Stromal cell of bone marrow (primary cell): Measurements from ENCODE around the gene PUS10.
"Not testable (repeated sequence)": the region's sequence is repeated elsewhere in the genome, so short reads cannot be mapped to it uniquely, and the experiment has no call there.

ENCODE experiments used
- DNase-seq: peaks from one replicate; pipeline ENCODE4 v3.0.0-alpha.2; 2012; ENCODE audit warnings: low read depth

The PUS10 gene

DNA sequence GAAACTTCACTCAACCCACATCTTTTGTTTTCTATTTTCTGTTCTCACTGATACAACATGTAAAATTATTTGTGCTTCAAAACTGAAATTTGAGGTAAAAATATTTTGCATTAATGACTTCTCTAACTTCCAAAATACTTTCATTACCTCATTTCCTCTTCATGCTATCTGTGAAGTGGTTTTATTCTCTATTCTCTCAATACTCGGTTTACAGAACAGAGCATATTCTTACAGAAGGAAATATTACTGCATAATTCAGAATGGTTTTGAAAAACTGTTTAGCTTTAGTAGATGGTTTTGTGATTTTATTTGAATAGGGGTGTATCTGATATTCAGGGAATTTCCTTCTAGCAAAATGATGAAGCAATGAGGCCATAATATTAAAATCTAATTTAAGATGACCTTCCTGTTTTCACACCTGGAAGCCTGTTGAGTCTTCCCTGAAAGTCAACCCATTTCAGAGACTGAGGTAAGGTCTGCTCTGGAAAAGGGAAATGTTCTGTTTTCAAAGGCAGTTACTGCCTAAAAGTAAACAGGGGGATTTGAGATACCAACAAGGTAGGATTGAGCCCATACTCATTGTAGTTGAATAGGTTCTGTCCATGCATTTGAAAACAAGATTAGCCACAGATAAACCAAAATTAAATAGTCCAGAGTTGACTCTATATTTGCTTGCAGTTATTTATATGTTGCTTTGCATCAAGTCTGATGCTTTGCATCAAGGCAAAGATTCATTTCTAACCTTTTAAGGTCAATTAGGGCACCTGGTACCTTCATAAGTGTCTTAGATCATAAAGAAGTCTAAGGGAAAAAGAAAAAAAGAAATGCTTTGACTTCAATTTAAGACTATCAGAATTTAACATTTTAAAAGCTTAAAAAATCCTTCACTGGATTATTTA, 51.3 kb downstream of the PUS10 start:
- no peak for DNase-seq

DNA sequence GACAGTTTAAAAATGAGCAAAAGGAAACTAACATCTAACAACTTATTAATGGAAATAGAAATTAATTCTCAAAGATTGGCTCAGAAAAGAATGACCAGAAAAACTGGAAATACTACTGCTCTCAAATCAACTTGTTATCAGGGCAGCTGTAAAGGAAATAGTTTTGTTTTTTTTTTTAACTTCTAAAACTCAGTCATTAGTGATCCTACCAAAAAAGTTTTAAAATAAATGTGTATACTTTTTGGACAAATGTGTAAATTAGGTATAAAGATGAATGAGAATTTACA, 52.6 kb downstream of the PUS10 start:
- no peak for DNase-seq

DNA sequence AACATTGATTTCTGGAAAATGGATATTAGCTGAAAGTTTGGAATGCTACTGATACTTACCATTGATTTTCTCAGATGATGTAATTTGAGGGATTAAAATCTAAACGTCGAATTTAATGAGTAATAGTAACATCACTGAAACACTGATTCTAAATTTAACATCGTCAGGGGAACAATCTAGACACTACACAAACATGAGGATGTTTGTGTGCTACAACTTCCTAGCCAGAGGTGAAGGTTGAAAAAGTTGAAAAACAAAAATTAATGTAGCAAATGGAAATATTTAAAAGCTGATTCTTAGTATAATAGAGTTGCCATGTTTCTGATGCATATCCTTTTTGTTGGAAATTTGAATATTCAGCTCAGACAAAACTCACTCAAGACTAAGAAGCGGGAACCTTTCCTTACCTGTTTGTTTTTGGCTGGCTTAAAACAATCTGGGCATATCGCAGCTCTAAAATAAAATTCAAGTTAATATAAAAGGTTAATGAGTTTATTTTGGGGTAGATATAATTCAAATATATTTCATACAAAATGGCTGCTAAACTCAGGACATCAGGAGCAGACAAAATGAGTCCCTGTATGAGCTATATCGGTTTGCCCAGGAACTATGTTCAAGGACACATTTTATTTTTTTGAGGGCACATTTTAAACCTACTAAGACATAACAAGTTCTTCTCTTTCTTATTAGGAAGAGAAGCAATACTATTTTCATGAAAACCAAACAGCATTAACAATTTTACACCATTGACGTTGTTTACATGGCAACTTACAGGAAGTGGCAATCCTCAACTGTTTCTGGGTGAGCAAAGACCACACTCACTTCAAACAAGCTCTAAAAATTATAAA, 53.2 kb downstream of the PUS10 start:
- no peak for DNase-seq

DNA sequence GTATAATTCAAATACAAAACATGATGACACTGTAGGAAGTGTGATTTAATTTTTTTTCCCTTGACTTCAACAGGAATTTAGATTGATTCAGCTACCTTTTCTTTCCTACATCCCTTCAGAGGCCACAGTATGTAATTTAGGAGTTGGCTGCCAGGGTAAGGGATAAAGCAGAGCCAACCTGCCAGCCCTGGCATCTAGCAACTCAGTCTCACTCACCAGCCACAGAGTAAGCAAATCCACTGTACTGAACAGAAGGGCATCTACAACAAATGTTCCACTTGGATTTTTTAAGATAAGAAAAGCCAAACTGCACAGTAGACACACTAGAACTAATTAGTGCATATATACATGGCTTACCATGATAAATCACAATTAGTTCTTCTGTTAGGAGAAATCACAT, 54.9 kb downstream of the PUS10 start:
- DNase-seq: no peak

DNA sequence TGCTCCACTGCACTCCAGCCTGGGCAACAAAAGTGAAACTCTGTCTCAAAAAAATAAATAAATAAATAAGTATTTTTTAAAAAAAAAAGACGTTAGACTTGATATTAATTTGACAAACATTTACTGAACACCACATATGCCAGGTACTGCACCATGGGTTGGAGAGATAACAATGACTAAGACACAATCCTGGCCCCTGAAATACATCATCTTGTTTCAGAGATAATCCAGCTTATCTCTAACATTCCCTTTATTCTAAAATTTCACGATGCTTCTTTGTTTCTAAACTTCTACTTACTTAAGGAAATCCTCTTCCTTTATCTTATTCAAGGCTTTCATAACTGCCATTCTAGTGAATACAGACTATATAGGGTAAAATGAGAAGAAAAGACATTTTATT, 55.5 kb downstream of the PUS10 start:
- DNase-seq: no peak

DNA sequence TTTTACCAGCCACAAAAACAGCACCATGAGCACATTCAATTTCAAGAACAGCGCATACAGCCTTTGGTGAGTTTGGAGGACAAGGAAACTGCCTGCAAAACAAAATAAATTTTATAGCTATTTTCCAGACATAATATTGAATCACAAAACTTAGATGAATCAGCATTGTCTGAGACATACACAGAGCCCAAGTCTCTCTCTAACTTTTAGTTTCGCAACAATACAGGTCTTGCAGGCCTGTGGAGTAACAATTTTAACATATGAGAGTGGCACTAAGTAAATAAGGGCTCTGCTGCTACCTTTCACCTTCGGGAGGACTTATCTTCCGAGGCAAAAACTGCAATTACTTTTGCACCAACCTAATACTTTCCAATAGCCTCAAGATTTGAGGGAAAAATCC, 56.6 kb downstream of the PUS10 start:
- peak; percentile 52 for DNase-seq

DNA sequence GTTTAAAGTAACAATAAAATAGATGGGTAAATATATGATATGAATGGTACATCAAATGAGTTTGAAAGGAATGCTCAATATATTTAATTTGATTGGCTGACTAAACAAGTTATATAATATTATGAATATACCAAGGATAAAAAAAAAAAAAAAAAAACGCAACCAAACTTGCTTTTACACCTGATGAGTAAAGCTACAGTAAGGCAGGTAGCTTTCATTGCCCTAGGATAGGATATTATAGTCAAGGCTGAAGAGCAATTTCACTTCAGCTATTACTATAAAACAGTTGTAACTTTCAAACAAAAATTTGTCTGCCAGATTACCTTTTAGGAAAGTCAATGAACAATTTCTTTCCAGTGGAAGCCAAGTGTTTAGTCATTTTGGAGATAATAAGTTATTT, 57.3 kb downstream of the PUS10 start:
- no peak for DNase-seq

DNA sequence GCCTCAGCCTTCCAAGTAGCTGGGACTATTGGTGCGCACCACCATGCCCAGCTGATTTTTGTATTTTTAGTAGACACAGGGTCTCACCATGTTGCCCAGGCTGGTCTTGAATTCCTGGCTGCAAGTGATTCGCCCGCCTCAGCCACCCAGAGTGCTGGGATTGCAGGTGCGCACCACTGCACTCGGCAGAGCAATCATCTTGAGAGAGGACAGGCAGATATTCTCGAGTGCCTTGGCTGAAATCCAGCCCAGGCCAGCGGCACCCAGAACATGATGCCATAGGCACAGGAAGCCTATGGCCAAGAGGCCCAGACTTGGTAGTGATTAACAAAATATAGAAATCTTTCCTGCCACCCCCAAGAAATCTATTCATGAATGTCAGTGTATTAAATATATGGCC, 58.6 kb downstream of the PUS10 start:
- no peak for DNase-seq

DNA sequence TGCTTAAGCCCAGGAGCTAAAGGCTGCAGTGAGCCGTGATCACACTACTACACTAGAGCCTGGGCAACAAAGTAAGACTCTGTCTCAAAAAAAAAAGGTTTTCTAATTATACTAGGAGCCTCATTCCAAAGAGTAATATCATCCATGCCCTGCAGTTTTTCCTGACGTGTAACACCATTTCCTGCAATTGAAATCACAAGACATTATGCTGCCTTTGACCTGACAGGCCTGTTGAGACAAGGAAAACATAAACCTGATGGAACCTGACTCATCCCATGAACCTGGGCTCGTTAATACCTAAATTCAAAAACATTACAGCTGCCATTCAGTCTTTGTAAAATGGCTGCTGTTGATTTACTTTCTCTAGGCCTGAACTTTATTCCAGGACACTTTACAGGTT, 59.3 kb downstream of the PUS10 start:
- DNase-seq: peak; percentile 15

DNA sequence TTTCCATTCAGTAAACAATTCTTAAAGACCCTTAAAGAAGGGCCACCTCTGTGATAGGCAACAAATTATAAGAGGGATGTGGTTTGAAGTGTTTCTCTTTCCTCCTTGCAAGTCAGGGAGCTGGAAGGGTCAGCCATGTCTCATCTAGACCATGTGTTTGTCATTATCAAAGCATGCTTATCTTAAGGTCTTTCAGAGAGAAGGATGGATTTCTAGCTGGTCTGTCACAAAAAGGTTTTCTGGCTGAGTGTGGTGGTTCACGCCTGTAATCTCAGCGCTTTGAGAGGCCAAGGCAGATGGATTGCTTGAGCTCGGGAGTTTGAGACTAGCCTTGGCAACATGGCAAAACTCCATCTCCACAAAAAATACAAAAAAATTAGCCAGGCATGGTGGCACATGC, 59.7 kb downstream of the PUS10 start:
- peak; percentile 6 for DNase-seq

DNA sequence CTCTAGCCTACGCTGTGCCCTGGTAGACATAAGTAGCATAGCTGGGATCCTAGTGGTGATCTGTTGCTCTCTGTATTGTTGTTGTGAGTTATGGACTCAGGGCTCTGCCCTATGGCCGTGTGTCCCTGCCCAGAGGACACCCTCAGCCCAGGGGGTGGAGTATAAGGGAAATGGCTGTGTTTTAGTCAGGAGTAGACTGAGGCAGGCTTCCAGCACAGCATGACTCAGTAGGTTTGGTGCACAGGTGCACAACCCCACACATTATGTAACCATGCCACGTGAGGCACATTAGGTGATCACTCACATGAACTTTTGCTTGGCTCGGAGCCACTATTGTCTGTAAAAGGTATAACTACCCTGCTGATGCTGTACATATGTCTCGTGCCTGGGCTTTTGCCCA, 60.4 kb downstream of the PUS10 start:
- DNase-seq: no peak

DNA sequence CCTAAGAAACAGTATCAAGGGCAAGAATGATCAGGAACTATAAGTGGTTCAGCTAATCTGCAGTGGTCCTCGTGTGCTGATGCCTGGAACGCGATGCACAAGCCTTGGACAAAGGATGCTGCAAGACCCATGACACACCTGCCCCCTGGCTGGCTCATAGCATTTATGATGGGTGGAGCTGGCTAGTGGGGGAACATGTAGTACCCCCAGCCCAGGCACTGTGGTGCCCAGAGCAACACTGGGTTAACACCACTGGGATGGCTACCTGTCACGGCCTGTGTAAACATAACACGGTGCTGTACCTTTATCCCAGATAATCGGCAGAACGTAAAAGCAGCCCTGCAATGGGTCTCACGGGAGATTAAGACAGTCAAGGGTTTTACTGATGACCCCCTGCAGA, 60.8 kb downstream of the PUS10 start:
- no peak for DNase-seq

DNA sequence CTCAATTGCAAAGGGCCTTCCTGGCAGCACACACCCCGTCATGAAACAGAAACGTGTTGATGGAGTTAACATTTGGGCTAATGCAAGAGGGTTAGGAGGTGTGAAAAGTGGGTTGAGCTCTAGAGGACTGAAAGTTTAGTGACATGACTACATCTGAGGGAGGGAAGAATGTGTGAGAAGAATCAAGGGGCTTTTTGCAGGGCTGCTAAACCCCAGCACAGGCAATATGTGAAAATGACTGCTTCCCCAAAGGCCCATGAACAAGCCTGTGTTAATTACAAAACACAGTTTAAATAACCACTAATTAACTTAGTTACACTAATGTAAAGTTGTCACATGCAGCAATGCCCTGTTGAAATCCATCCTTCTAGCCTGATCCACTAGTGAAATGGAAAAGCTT, 63.9 kb downstream of the PUS10 start:
- no peak for DNase-seq

DNA sequence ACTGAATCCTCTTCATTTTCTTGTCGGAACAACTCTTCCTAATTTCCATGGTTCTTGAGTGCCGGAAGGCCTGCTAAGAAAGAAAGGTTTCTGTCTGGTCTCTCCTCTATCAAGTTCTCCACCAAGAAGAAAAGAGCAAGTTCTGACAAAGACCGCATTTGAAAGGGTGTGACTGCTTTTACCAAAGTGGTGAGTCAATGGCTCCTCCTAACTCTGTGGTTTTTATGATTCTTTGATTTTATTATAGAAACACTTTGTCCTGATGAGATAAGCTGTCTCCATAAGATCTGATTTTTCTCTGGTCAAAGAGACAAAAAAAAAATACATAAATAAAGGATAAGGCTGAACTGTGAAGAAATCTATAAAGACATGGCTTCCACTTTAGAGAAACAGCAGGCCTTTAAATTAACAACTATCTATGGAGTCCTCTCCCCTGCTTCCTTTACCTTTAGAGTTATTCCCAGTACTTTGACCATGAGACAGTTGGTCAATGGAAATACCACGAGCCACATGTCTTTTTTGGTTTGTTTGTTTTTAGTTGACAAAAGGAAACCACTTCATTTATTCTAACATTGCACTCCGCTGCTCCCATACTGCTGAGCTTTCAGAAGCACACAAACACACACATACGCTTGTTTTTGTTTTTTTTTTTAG, 69.0 kb downstream of the PUS10 start:
- DNase-seq: peak; percentile 40

DNA sequence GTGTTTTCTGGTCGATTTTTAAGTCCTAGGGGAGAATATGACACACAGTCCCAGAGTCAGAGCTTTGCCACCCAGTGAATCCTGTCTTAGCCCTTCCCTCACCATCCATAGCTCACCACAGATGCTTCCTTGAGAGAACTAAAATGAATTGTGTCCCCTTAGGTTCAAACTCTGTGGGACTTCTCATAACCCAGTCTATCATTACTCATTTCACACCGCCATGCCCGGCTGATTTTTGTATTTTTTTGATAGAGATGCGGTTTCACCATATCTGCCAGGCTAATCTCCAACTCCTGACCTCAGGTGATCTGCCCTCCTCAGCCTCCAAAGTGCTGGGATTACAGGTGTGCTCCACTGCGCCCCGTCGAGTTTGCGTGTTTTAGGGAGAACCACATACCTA, 69.9 kb downstream of the PUS10 start:
- DNase-seq: no peak

DNA sequence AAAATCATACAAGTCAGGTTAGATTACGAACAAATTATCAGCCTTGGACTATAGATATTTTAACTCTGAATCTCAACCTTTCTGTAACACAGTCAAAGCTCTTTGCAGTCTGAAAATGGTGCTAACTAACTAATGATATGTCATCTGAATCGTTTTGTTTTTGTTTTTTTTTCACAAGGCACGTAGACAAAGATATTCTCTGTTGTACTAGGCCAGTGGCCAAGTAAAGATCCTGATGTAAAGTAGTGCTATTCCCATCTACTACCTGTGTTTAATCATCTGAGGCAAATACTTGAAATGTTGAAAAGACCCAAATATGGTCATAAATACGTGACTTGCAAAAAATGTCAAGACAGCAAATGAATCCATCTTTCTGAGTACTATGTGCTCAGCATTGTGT, 71.0 kb downstream of the PUS10 start:
- DNase-seq: no peak

DNA sequence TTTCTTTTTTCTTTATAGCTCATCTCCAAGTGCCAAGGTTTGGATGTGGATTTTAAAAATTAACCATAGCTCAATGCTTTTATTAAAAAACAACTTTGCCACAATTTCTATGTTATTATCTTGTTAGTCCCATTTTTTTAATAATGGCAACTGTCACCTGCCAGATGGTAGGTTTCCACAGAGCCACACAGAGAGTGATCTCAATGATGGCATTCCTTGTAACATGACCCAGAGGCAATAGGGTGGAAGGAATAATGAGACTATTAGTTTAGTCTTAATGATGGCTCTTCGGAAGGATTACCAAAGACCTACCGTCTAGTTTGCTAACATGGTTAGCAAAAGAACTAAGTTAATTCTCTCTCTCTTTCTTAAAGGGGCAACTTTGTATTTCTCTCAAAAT, 72.7 kb downstream of the PUS10 start:
- DNase-seq: no peak

DNA sequence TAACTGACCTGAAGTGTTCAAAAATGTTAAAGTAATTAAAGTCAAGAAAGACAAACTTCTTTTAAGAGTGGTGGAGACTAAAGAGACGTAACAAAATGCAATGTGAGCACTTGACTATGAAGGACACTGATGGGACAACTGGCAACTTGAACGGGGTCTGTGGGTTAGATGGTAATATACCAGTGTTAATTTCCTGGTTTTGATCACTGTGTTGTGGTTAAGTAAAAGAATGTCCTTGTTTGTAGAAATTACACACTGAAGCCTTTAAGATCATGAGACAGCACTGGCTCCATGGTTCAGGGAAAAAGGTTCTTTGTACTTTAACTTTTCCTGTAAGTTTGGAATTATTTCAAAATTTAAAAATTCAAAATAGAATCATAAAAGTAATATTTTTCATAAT, 78.4 kb downstream of the PUS10 start:
- no peak for DNase-seq

DNA sequence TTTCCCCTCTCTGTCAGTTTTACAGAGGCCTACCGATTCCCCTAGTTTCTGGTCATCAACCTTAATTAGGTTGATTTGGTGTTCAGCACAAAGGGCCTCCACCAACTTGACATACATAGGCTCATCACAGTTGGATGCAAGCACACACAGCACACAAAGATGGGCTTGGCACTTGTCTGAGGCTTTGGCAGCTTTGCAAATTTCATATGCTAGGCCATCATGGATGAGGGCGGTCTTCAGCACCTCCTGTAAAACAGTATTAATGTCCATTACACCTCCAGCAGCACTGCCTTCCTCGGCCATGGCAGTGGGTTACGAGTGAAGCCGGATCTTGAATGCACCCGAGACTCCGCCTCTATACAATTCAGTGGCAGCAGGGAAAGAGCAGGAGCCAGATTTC, 79.8 kb downstream of the PUS10 start:
- DNase-seq: no peak

DNA sequence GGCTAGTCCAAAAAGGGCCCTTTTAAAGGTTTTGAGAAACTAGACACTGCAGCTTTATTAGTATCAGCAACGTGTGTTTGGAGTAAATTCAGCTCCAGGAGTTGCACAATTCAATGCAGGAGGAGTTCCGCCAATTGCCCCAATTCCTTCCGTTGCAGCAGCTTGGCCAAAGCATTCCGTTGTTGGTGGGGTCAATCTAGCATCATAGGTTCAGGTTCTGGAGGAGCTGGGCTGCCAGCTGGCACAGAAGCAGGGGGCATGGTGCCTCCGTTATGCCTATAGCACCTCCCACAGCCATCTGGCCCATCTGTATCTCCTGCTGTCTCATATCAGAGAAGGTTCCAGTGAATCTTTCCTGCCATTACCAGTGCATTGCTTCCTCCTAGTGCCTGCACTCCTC, 81.3 kb downstream of the PUS10 start:
- no peak for DNase-seq

DNA sequence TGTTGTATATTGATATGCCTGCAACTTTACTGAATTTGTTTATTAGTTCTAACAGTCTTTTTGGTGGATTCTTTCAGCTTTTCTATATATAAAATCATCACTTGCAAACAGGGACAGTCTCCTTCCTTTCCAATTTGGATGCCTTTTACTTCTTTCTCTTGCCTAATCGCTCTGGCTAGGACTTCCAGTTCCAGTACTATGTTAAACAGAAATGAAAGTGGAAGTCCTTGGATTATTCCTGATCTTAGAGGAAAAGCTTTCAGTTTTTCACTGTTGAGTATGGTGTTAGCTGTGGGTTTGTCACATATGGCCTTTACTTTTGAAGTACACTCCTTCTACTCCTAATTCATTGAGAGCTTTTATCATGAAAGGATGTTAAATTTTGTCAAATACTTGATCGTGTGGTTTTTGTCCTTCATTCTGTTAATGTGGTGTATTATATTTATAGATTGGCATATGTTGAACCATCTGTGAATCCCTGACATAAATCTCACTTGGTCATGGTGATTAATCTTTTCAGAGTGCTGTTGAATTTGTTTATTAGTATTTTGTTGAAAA, 83.8 kb downstream of the PUS10 start:
- peak; percentile 7 for DNase-seq

DNA sequence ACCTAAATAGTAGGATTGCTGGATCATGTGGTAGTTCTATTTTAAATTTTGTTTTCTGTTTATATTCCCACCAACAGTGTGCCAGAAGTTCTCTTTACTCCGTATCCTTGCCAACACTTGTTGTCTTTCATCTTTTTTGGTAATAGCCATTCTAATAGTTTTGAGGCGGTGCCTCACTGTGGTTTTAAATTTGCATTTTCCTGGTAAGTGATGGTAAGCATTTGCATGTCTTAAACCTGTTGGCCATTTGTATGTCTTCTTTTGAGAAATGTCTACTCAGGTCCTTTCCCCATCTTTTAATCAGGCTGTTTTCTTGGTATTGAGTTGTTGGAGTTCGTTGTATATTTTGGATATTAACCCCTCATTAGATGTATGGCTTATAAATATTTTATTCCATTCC, 85.1 kb downstream of the PUS10 start:
- no peak for DNase-seq

DNA sequence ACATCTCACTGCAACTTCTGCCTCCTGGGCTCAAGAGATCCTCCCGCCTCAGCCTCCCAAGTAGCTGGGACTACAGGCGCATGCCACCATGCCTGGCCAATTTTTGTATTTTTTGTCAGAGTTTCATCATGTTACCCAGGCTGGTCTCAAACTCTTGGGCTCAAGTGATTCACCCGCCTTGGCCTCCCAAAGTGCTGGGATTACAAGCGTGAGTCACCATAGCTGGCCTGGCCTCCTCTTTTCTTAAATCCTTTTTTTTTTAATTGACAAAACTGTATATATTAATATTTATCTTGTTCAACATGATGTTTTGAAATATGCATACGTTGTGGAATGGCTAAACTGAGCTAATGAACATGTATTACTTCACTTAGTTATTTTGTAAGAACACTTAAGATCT, 86.0 kb downstream of the PUS10 start:
- DNase-seq: not testable (repeated sequence)
